ENCODE measurements around the gene LAMB4. TPM values are rescaled to one million over a fixed set of nuclear protein-coding genes. Genes with fewer than 3 reads are reported as not detected.

The LAMB4 gene
- total and polyA plus RNA-seq, 2 donors (not counting 1 experiment from before 2014, with no cell fraction given), result 0.17 to 0.57 TPM

GRCh38 chr7:108077709-108078108 is 52.5 kb downstream of the LAMB4 start:
- no peaks in the 10 kb centered on the region for H3K79me2 ChIP-seq (ENCODE audit: control insufficient read depth, insufficient read depth, low read length)
- TF ChIP-seq, protein P1, sequence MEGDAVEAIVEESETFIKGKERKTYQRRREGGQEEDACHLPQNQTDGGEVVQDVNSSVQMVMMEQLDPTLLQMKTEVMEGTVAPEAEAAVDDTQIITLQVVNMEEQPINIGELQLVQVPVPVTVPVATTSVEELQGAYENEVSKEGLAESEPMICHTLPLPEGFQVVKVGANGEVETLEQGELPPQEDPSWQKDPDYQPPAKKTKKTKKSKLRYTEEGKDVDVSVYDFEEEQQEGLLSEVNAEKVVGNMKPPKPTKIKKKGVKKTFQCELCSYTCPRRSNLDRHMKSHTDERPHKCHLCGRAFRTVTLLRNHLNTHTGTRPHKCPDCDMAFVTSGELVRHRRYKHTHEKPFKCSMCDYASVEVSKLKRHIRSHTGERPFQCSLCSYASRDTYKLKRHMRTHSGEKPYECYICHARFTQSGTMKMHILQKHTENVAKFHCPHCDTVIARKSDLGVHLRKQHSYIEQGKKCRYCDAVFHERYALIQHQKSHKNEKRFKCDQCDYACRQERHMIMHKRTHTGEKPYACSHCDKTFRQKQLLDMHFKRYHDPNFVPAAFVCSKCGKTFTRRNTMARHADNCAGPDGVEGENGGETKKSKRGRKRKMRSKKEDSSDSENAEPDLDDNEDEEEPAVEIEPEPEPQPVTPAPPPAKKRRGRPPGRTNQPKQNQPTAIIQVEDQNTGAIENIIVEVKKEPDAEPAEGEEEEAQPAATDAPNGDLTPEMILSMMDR (conservative IDR thresholded peaks at IDR 0.05 in 1 of 2, IDR thresholded peaks at IDR 0.05 in 1 of 2; ENCODE audit: low read depth in 1 of 2, low read length in 2 of 2), result no peak
- TF ChIP-seq EZH2 (IDR thresholded peaks at IDR 0.05; ENCODE audit: low read length, missing control alignments), result no peak
- DNase-seq (ENCODE audit: low read depth in 2 of 2), result no peak
- H3K4me2 ChIP-seq (ENCODE audit: extremely low read depth, insufficient read depth, low read length), result no peak overlapping the region
- H3K9ac ChIP-seq (ENCODE audit: insufficient read depth, low read length), result no peak overlapping the region
- H3K4me3 ChIP-seq (replicated peaks in 1 of 4; ENCODE audit: control extremely low read depth in 1 of 4, insufficient read depth in 1 of 4, low read depth in 3 of 4, low read length in 4 of 4), result no peak overlapping the region
- H3K9me3 ChIP-seq (ENCODE audit: control insufficient read depth, insufficient read depth, low read depth, low read length), result no peaks in the 10 kb centered on the region
- H3K36me3 ChIP-seq (ENCODE audit: control insufficient read depth, insufficient read depth, low read length), result no peaks in the 10 kb centered on the region
- H4K20me1 ChIP-seq (ENCODE audit: control insufficient read depth, extremely low read depth, insufficient read depth, low read length), result no peaks in the 10 kb centered on the region
- no peak overlapping the region for H3K27ac ChIP-seq (ENCODE audit: insufficient read depth, low read length)
- no peak overlapping the region for H2AFZ ChIP-seq (ENCODE audit: low read length)
- H3K4me1 ChIP-seq (ENCODE audit: control insufficient read depth, extremely low read depth, insufficient read depth, low read length), result peaks cover 13% of the 10 kb centered on the region
- H3K27me3 ChIP-seq (ENCODE audit: control insufficient read depth, insufficient read depth, low read length), result no peaks in the 10 kb centered on the region

DNA sequence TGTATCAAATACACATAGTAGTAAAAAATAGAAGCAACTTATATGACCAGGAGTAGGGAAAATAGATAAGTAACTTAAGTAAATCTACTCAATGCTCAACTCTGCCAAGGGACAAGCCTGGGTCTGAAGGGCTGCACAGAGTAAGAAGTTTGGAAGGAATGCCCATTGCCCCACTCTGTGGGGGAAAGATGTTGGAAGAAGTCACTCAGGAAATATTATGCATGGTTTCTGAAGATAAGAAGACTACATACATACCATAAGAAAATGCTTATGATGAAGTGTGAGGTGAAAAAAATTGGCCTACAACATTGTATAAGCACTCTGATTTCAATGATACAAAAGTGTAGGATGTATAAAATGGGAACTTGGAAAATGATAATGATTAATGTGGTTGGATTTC is 54.0 kb downstream of the LAMB4 start:
- H3K79me2 ChIP-seq (ENCODE audit: control insufficient read depth, insufficient read depth, low read length), result no peaks in the 10 kb centered on the region
- no peaks in the 10 kb centered on the region for H3K9me3 ChIP-seq (ENCODE audit: control insufficient read depth, insufficient read depth, low read depth, low read length)
- no peak overlapping the region for H3K4me2 ChIP-seq (ENCODE audit: extremely low read depth, insufficient read depth, low read length)
- H4K20me1 ChIP-seq (ENCODE audit: control insufficient read depth, extremely low read depth, insufficient read depth, low read length), result no peaks in the 10 kb centered on the region
- peaks cover 13% of the 10 kb centered on the region for H3K4me1 ChIP-seq (ENCODE audit: control insufficient read depth, extremely low read depth, insufficient read depth, low read length)
- no peak for DNase-seq (ENCODE audit: low read depth in 2 of 2)
- H3K27me3 ChIP-seq (ENCODE audit: control insufficient read depth, insufficient read depth, low read length), result no peaks in the 10 kb centered on the region
- no peak overlapping the region for H2AFZ ChIP-seq (ENCODE audit: low read length)
- TF ChIP-seq EZH2 (IDR thresholded peaks at IDR 0.05; ENCODE audit: low read length, missing control alignments), result no peak
- TF ChIP-seq, protein P1 (conservative IDR thresholded peaks at IDR 0.05 in 1 of 2, IDR thresholded peaks at IDR 0.05 in 1 of 2; ENCODE audit: low read depth in 1 of 2, low read length in 2 of 2), result no peak
- no peak overlapping the region for H3K27ac ChIP-seq (ENCODE audit: insufficient read depth, low read length)
- no peak overlapping the region for H3K4me3 ChIP-seq (replicated peaks in 1 of 4; ENCODE audit: control extremely low read depth in 1 of 4, insufficient read depth in 1 of 4, low read depth in 3 of 4, low read length in 4 of 4)
- no peak overlapping the region for H3K9ac ChIP-seq (ENCODE audit: insufficient read depth, low read length)
- no peaks in the 10 kb centered on the region for H3K36me3 ChIP-seq (ENCODE audit: control insufficient read depth, insufficient read depth, low read length)

GRCh38 chr7:108073305-108074070 is 56.7 kb downstream of the LAMB4 start:
- TF ChIP-seq, protein P1 (conservative IDR thresholded peaks at IDR 0.05 in 1 of 2, IDR thresholded peaks at IDR 0.05 in 1 of 2; ENCODE audit: low read depth in 1 of 2, low read length in 2 of 2), result no peak
- no peak for TF ChIP-seq EZH2 (IDR thresholded peaks at IDR 0.05; ENCODE audit: low read length, missing control alignments)
- H3K4me2 ChIP-seq (ENCODE audit: extremely low read depth, insufficient read depth, low read length), result no peak overlapping the region

More at GRCh38 chr7:108073305-108074070, 56.7 kb downstream of the LAMB4 start:
- no peaks in the 10 kb centered on the region for H3K36me3 ChIP-seq (ENCODE audit: control insufficient read depth, insufficient read depth, low read length)
- H3K27me3 ChIP-seq (ENCODE audit: control insufficient read depth, insufficient read depth, low read length), result no peaks in the 10 kb centered on the region
- no peak overlapping the region for H3K4me3 ChIP-seq (replicated peaks in 1 of 4; ENCODE audit: control extremely low read depth in 1 of 4, insufficient read depth in 1 of 4, low read depth in 3 of 4, low read length in 4 of 4)
- no peaks in the 10 kb centered on the region for H3K79me2 ChIP-seq (ENCODE audit: control insufficient read depth, insufficient read depth, low read length)
- no peak for DNase-seq (ENCODE audit: low read depth in 2 of 2)
- no peaks in the 10 kb centered on the region for H4K20me1 ChIP-seq (ENCODE audit: control insufficient read depth, extremely low read depth, insufficient read depth, low read length)
- no peak overlapping the region for H2AFZ ChIP-seq (ENCODE audit: low read length)
- no peak overlapping the region for H3K27ac ChIP-seq (ENCODE audit: insufficient read depth, low read length)
- H3K9ac ChIP-seq (ENCODE audit: insufficient read depth, low read length), result no peak overlapping the region
- H3K9me3 ChIP-seq (ENCODE audit: control insufficient read depth, insufficient read depth, low read depth, low read length), result no peaks in the 10 kb centered on the region
- peaks cover 1% of the 10 kb centered on the region for H3K4me1 ChIP-seq (ENCODE audit: control insufficient read depth, extremely low read depth, insufficient read depth, low read length)
